Skin of body (tissue), 2 donors: ENCODE data around the gene OGDHL. TPM values are rescaled to one million over a fixed set of nuclear protein-coding genes. Genes with fewer than 3 reads are reported as not detected.
"Not testable (repeated sequence)": the region's sequence is repeated elsewhere in the genome, so short reads cannot be mapped to it uniquely, and the experiment has no call there.

Source experiments
- DNase-seq: peaks from one replicate; lab custom pipeline; 2025; lab: John Stamatoyannopoulos, UW
- total RNA-seq: library from RNA; depleted of rRNA; stranded (reverse); fragments of >200 nt; gene quantifications from one replicate; pipeline ENCODE4 v1.2.3, GENCODE V29; 2014

OGDHL gene
- total RNA-seq, 1 donor from 2014 or later = 0.89 TPM

- no peak for DNase-seq
Observed at GRCh38 chr10:49756641-49757040, 5.5 kb downstream of the OGDHL start.

DNA sequence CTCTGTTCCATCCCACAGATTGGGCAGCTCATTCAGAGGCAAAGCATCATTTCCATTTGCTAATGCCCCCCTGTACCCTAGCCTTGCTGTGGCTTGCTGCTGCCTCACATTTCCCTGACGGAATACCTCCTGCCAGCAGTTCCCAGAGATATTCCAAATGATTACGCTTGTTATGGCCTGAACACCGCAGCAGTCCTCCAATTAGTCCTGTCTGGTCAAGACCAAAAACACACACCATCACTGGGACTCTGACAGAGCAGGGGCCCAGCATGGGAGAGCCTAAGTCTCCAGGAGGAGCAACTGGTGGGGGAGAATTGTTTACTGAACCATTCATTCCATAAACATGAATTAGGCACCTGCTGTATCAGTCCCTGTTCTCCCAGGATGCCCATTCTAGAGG, 6.1 kb downstream of the OGDHL start:
- no peak for DNase-seq

- not testable (repeated sequence) for DNase-seq
Observed at GRCh38 chr10:49754951-49755350, 7.2 kb downstream of the OGDHL start.

DNA sequence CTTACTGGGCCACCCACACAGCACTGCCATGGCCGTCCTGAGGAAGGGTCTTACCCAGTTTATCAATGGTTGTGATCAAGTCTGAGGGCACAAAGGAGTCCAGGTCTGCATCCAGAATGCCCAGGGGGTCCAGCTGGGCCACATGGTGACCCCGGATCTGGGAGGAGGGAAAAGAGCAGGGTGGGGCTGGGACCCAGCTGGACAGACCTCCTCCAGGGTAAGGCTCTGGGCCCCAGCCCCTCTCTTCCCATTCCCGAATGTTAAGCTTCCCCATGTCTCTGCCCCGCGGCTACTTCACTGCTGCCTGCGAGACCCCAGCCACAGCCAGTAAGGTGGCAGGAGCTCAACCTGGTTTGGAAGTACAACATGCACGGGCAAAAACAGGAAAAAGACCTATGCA, 9.5 kb downstream of the OGDHL start:
- DNase-seq = no peak

DNA sequence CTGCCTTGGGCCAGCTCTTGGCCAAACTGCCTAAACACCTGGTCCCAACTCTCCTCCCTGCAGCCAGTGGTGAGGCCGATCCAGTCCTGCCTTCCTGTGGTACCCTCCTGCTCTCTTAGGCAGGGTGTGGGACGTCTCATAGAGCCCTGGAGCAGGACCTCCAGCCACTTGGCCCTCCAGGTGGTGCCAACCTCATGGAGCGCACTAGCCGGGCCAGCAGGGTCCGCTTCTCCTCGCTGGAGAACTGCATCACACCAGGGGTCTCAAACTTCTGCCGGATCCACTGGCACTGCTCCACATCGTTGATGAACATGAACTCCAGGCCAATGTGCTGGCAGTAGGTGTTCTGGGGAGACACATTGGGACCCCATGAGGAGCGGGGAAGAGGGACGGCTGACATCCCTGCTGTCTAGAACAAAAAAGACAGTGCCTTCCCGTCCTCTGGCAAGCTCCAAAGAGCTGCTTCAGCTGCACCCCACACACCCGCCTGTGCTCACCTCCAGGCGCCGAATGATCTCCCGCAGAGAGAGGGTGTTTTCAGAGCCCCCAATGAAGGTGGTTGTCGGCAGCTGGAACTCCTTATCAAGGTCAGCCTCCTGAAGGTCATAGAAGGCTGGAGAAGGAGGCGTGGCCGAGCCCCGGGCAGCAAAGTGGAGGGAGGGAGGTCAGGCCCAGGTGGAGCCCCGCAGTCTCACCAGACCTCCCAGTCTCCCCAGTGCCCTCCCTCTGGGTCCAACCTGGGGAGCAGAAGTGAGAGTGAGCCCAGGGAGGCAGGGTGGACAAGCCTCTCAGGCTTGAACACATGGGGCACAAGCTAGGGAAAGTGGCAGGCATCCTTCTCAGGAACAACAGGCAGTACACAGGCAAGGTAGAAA, 10.2 kb downstream of the OGDHL start:
- no peak for DNase-seq

DNA sequence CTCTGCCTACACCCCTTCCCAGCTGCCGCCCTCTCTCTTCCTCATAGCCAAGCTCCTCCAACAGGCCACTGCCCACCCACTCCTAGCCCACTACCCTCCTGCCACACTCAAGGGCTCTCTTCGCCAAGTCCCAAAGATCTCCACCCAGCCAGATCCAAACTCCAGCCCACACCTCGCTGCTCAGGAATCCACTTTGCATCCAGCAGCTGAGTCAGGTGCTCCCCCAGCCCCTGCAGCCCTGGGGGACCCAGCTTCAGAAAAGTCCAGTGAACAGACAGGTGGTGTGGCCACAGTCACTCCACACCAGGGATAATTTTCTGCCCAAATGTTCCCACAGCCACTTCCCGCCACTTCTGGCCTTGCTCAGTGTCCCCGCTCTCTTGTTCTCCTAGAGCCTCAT, 10.9 kb downstream of the OGDHL start:
- no peak for DNase-seq

DNA sequence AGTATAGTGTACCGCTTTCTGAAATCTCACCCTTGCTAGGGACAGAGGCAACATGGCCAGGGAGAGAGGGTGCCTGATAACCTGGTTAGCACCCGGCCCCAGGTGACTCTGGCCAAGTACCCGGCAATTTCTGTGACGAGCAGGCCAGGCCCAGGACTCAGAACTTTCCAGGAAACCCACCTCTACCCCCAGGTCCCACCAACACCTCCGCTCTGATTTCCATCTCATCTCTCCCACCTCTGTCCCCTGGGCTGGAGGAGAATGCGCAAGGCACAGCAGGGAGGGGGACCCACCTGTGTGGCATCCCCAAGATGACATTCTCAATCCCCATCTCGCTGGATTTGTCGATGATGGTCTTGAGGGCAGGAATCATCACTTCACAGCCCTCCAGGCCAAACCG, 11.6 kb downstream of the OGDHL start:
- no peak for DNase-seq

- DNase-seq = no peak
Observed at GRCh38 chr10:49749556-49750491, 12.3 kb downstream of the OGDHL start.

DNA sequence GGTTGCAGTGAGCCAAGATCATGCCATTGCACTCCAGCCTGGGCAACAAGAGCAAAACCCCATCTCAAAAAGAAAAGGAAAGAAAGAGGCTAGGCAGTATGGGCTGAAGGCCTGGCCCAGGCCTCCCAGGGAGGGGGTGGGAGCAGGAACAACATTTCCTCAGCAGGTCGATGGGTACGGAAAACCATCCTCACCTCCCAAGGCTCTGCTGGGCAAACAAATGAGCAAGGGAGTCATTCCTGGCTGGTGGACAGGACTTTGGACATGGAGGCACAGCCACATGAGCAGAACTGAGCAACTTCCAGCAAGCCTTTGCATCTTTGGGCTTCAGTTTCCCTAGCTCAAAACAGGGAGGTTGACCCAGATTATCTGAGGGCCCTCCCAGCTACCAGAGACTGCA, 13.0 kb downstream of the OGDHL start:
- no peak for DNase-seq

DNA sequence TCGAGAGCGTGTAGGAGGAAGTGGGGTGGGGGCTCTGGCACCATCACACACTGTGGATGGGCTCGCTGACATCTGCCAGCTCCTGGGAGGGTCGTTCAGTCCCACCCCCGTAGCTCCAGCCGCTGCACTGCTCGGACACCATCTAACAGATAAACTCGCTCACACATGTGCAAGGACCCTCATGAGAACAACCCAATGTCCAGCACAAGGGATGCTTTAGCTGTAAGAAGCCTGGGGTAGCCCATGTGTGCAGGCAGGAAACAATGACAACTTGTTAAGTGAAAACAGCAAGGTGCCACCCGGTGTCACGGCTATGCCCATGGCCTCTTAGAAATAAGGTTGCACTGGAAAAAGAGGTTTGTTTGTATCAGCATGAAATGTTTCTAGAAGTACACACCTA, 14.1 kb downstream of the OGDHL start:
- DNase-seq = no peak

- no peak for DNase-seq
Observed at GRCh38 chr10:49747303-49747646, 14.8 kb downstream of the OGDHL start.

DNA sequence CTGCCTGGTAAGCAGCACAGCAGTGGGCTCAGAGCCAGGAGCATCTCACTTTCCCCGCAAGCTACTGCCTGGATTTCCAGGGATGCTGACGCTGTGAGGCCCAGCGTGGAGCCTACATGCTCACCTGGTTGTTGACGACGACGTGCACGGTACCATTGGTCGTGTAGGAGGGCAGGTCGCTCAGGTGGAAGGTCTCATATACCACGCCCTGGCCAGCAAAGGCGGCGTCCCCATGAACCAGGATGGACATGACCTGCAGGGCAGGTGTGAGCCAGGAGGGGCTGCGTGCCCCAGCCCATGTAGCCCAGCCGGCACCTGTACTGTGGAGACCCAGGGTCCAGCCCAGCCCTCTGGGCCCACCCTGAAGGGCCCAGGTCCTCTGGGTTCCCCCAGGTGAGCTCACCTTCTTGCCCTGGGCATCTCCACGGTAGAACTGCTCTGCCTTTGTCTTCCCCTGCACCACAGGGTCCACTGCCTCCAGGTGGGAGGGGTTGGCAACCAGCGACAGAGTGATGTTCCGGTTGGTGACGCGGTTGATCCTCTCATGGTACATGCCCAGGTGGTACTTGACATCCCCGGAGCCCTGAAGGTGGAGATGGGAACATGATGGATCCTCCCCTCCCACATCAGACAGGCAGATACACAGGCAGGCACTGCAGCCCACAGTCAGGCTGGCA, 15.4 kb downstream of the OGDHL start:
- DNase-seq = no peak

GRCh38 chr10:49745756-49746155, 16.4 kb downstream of the OGDHL start:
- no peak for DNase-seq

GRCh38 chr10:49744924-49745605, 17.1 kb downstream of the OGDHL start:
- no peak for DNase-seq

- no peak for DNase-seq
Observed at GRCh38 chr10:49744091-49744685, 17.9 kb downstream of the OGDHL start.

DNA sequence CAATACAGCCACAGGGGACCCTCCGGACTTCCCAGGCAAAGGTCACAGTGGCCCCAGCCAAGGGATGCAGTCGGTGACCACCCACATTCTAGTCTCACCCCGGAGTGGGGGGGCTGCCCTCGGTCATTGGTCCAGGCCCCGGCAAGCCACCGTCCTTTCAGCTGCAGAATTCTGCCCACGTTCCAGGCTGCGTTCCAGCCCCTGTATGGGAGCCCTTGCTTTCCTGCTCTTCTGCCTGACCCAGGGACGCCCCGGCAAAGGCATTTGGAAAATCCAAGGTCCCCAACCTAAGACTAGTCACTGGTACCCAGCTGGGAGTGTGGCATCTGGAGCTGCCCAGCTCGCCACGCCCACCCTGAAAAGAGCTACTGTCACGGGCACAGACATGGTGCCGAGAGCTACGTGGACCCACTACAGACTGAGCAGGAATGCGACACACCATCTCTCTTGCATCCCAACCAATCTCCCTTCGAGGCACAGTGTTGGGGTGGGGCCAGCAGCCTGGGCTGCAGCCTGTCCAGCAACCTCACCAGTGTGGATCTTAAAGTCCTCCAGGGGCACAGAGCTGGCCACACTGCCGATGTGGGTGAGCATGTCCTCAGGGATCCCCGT, 18.6 kb downstream of the OGDHL start:
- DNase-seq = no peak

DNA sequence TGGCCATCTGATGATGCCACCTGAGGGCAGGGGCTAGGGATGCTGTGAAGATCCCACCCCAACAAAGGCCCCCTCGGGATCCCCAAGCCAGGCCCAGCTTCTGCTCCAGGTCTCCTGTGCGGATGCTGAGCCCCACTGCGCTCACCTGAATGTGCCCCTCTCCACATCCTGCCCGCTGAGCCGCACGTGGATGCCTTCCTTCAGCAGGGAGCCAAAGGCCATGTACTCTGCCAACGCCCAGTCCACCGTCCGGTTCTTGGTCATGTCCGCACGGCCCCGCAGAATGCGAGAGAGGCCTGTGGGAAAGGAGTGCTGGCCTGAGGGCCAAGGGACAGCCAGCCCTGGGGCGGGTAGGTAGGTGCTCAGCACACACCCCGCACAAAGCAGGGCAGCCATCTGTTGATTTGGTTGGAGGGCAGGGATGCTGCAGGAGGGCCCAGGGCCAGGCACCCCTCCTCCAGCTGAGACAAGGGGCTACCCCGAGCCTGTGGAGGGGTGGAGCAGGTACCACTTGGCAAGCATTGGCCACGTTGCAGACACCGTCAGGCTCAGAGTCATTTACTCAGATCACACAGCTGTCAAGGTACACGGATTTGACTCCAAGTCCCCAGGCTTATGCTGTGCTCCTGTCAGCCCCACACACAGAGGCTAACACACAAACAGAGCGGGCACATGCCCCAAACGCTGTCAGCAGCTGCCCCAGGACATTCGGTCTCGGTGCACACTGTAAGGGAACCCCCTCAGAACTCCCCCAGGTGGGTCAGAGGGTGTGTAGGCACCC, 19.2 kb downstream of the OGDHL start:
- DNase-seq = no peak

GRCh38 chr10:49741108-49741995, 20.8 kb downstream of the OGDHL start:
- DNase-seq = no peak
